HepG2 (cell line): ENCODE results near the gene MIEF1. TPM values are rescaled to one million over a fixed set of nuclear protein-coding genes. Genes with fewer than 3 reads are reported as not detected.
A peak's percentile ranks its signal among the peaks of the same experiment; 100 is the strongest.

ENCODE experiments used
- ERF ChIP-seq: IDR thresholded peaks from 2 replicates; pipeline ENCODE4 v1.6.1; 2018; ENCODE audit warnings: missing biosample characterization, missing genetic modification reagents
- HDAC1 ChIP-seq: sonication (generic); formaldehyde crosslinking; IDR thresholded peaks from 2 replicates; pipeline ENCODE4 v1.5.1; 2020; ENCODE audit warnings: mild to moderate bottlenecking, missing genetic modification reagents
- HOXA5 ChIP-seq: sonication (generic); formaldehyde crosslinking; IDR thresholded peaks from 2 replicates; pipeline ENCODE4 v1.4.0; 2020; ENCODE audit warnings: missing genetic modification reagents
- HOXD1 ChIP-seq: sonication (generic); formaldehyde crosslinking; IDR thresholded peaks from 2 replicates; pipeline ENCODE4 v1.5.0; 2020; ENCODE audit warnings: missing genetic modification reagents
- KDM5B ChIP-seq: sonication (generic); formaldehyde crosslinking; IDR thresholded peaks from 2 replicates; pipeline ENCODE4 v1.4.0; 2020; ENCODE audit warnings: missing genetic modification reagents, mild to moderate bottlenecking, borderline replicate concordance
- SATB2 ChIP-seq: sonication (generic); formaldehyde crosslinking; IDR thresholded peaks from 2 replicates; pipeline ENCODE4 v1.5.0; 2020; ENCODE audit warnings: missing genetic modification reagents
- SKI ChIP-seq: fragments of 450-650 bp; IDR thresholded peaks from one replicate; pipeline ENCODE4 v1.6.1; 2018; ENCODE audit warnings: mild to moderate bottlenecking; ENCODE audit not compliant: partially characterized antibody
- ZBTB38 ChIP-seq: sonication (generic); formaldehyde crosslinking; IDR thresholded peaks from 2 replicates; pipeline ENCODE4 v1.5.1; 2020; ENCODE audit warnings: mild to moderate bottlenecking, missing genetic modification reagents
- ZFP90 ChIP-seq: sonication (generic); formaldehyde crosslinking; IDR thresholded peaks from 2 replicates; pipeline ENCODE4 v1.8.0; 2022; ENCODE audit warnings: missing genetic modification reagents, mild to moderate bottlenecking, inconsistent platforms, borderline replicate concordance
- ZNF253 ChIP-seq: sonication (generic); formaldehyde crosslinking; IDR thresholded peaks from 2 replicates; pipeline ENCODE4 v1.8.0; 2022; ENCODE audit warnings: mild to moderate bottlenecking, missing genetic modification reagents, borderline replicate concordance
- ZNF460 ChIP-seq: sonication (generic); formaldehyde crosslinking; IDR thresholded peaks from 2 replicates; pipeline ENCODE4 v1.5.1; 2020; ENCODE audit warnings: missing genetic modification reagents, mild to moderate bottlenecking, borderline replicate concordance
- ZNF749 ChIP-seq: sonication (generic); formaldehyde crosslinking; IDR thresholded peaks from 2 replicates; pipeline ENCODE4 v1.8.0; 2022; ENCODE audit warnings: mild to moderate bottlenecking, missing genetic modification reagents, moderate library complexity, borderline replicate concordance
- ZNF781 ChIP-seq: sonication (generic); formaldehyde crosslinking; IDR thresholded peaks from 2 replicates; pipeline ENCODE4 v1.5.1; 2020; ENCODE audit warnings: borderline replicate concordance, mild to moderate bottlenecking, missing genetic modification reagents; ENCODE audit errors: not compliant biosample characterization
- polyA plus RNA-seq, 8 experiments: library from polyadenylated mRNA; depleted of rRNA in 3 of 8; stranded (reverse) in 7 of 8; unstranded in 1 of 8; fragments of >200 nt; fragmentation: Illumina TruSeq in 4 of 8; extraction: Trizol in 4 of 8; gene quantifications; 2 replicates each; pipeline versions ENCODE4 v1.2.1 to v1.2.3, GENCODE V29; 2011 to 2016; ENCODE audit warnings: low read depth in 4 of 8, missing spikeins in 1 of 8, mixed read lengths in 1 of 8; ENCODE audit not compliant: insufficient read depth in 1 of 8
- total RNA-seq, 5 experiments: library from RNA; depleted of rRNA; stranded (reverse); fragments of >200 nt; fragmentation: Illumina TruSeq; extraction: Trizol; gene quantifications; 2 replicates each; pipeline ENCODE4 v1.2.3, GENCODE V29; 2016; ENCODE audit warnings: low read depth in 1 of 5
- TF ChIP-seq, protein P1 (sequence below): sonication (generic); formaldehyde crosslinking; conservative IDR thresholded peaks from 2 replicates; pipeline ENCODE4 v1.8.0; 2022; ENCODE audit warnings: mild to moderate bottlenecking, moderate library complexity, missing genetic modification reagents
- TF ChIP-seq, protein P2 (sequence below): sonication (generic); formaldehyde crosslinking; IDR thresholded peaks from 2 replicates; pipeline ENCODE4 v1.8.1; 2022; ENCODE audit warnings: low read depth, mild to moderate bottlenecking, missing genetic modification reagents
- TF ChIP-seq, protein P3 (sequence below): sonication (generic); formaldehyde crosslinking; IDR thresholded peaks from 2 replicates; pipeline ENCODE4 v1.4.0; 2020; ENCODE audit warnings: low read depth, mild to moderate bottlenecking, missing genetic modification reagents
- TF ChIP-seq, protein P4 (sequence below): IDR thresholded peaks from 2 replicates; pipeline ENCODE4 v1.6.1; 2018; ENCODE audit warnings: missing genetic modification reagents

Gene MIEF1
- total and polyA plus RNA-seq, 2 of the 13 experiments (the other 11 are each of a cell fraction or from before 2014, with no cell fraction given): 21.7 to 34.8 TPM

DNA sequence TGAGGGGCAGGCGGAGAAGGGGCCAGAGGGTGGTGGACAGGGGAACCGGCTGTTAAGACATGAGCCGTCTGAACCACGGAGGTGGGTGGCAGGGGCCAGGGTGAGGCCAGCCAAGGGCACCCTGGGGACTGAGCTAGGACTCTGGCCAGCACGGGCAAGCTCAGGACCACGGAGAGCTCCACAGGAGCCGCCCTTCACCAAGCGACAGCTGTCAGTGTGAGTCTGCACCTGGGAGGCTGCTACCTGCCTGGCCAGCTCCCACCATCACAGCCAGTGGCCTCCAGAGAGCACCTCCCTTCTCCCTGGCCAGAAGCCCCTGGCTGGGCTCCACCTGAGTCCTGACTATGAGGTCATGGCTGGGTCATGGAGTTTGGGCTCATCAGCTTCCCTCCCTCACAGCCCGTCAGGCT, 23.6 kb upstream of the MIEF1 start (continued):
- TF ChIP-seq HDAC1 (CRISPR knock-in tag) (peak; percentile 37; the same call in 1 of the 2 replicates), SATB2 (CRISPR knock-in tag) (peak; percentile 77; the same call in 1 of the 2 replicates), ZNF460 (CRISPR knock-in tag) (no peak), HOXA5 (peak; percentile 78; the same call in 1 of the 2 replicates), ERF (peak; percentile 90), ZFP90 (CRISPR knock-in tag) (0 out of 2 replicates have a peak, but pooled peaks have one; percentile 66), ZBTB38 (CRISPR knock-in tag) (no peak), HOXD1 (CRISPR knock-in tag) (0 out of 2 replicates have a peak, but pooled peaks have one; percentile 34), ZNF749 (CRISPR knock-in tag) (peak; percentile 83; the same call in 1 of the 2 replicates), ZNF253 (0 out of 2 replicates have a peak, but pooled peaks have one; percentile 22), KDM5B (CRISPR knock-in tag) (peak; percentile 59; the same call in 1 of the 2 replicates), ZNF781 (peak; percentile 37), SKI (no peak)
- TF ChIP-seq, protein P1, sequence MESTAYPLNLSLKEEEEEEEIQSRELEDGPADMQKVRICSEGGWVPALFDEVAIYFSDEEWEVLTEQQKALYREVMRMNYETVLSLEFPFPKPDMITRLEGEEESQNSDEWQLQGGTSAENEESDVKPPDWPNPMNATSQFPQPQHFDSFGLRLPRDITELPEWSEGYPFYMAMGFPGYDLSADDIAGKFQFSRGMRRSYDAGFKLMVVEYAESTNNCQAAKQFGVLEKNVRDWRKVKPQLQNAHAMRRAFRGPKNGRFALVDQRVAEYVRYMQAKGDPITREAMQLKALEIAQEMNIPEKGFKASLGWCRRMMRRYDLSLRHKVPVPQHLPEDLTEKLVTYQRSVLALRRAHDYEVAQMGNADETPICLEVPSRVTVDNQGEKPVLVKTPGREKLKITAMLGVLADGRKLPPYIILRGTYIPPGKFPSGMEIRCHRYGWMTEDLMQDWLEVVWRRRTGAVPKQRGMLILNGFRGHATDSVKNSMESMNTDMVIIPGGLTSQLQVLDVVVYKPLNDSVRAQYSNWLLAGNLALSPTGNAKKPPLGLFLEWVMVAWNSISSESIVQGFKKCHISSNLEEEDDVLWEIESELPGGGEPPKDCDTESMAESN (CRISPR knock-in tag): 0 out of 2 replicates have a peak, but pooled peaks have one; percentile 52
- TF ChIP-seq, protein P2, sequence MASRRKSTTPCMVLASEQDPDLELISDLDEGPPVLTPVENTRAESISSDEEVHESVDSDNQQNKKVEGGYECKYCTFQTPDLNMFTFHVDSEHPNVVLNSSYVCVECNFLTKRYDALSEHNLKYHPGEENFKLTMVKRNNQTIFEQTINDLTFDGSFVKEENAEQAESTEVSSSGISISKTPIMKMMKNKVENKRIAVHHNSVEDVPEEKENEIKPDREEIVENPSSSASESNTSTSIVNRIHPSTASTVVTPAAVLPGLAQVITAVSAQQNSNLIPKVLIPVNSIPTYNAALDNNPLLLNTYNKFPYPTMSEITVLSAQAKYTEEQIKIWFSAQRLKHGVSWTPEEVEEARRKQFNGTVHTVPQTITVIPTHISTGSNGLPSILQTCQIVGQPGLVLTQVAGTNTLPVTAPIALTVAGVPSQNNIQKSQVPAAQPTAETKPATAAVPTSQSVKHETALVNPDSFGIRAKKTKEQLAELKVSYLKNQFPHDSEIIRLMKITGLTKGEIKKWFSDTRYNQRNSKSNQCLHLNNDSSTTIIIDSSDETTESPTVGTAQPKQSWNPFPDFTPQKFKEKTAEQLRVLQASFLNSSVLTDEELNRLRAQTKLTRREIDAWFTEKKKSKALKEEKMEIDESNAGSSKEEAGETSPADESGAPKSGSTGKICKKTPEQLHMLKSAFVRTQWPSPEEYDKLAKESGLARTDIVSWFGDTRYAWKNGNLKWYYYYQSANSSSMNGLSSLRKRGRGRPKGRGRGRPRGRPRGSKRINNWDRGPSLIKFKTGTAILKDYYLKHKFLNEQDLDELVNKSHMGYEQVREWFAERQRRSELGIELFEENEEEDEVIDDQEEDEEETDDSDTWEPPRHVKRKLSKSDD (CRISPR knock-in tag): peak; percentile 71; the same call in 1 of the 2 replicates
- TF ChIP-seq, protein P3, sequence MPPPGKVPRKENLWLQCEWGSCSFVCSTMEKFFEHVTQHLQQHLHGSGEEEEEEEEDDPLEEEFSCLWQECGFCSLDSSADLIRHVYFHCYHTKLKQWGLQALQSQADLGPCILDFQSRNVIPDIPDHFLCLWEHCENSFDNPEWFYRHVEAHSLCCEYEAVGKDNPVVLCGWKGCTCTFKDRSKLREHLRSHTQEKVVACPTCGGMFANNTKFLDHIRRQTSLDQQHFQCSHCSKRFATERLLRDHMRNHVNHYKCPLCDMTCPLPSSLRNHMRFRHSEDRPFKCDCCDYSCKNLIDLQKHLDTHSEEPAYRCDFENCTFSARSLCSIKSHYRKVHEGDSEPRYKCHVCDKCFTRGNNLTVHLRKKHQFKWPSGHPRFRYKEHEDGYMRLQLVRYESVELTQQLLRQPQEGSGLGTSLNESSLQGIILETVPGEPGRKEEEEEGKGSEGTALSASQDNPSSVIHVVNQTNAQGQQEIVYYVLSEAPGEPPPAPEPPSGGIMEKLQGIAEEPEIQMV (CRISPR knock-in tag): no peak
- TF ChIP-seq, protein P4, sequence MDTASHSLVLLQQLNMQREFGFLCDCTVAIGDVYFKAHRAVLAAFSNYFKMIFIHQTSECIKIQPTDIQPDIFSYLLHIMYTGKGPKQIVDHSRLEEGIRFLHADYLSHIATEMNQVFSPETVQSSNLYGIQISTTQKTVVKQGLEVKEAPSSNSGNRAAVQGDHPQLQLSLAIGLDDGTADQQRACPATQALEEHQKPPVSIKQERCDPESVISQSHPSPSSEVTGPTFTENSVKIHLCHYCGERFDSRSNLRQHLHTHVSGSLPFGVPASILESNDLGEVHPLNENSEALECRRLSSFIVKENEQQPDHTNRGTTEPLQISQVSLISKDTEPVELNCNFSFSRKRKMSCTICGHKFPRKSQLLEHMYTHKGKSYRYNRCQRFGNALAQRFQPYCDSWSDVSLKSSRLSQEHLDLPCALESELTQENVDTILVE (CRISPR knock-in tag): peak; percentile 78; the same call in 1 of the 2 replicates
